Measurements from ENCODE around the gene ATOH8.
"Not testable (repeated sequence)": the region's sequence is repeated elsewhere in the genome, so short reads cannot be mapped to it uniquely, and the experiment has no call there.

The ATOH8 gene

DNA sequence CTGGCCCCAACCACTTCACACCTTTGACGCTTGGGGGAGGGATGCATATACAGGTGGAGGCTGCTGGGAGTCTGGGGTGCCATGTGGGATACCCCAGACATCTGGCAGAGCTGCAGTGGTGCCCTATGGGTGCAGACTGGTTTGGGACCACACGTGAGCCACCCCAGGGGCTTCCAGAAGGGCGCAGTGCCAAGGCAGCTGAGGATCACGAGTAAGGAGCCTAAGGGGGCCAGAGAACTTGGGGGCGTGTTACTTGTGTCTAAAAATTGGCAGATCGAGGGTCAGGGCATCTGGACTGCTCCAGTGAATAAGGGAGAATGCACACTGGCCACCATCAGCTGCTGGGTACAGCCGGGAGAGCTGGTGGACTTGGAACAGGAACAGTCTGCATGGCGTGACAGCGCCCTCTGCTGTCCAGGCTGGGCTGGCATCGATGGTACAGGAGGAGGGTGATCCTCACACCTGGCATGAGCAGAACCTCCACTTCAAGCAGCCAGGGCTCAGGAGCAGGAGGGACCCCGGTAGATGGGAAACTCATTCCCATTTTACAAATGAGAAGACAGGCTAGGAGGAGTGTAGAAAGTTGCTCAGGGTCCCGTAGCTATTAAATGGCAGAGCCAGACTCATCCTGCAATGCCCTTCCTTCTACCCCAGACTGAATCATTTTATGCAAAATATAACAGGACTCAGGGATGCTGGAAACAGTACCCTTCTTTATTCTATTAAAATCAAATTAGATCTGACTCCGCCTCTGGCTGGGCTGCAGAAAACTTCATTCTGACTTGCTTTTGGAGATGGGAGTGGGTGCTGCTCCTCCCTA lies 60.4 kb downstream of the ATOH8 start:
- peaks cover 5% of the 10 kb centered on the region for H3K4me1 ChIP-seq (ENCODE audit: control insufficient read depth, insufficient read depth, low read length)
- no peaks in the 10 kb centered on the region for H3K9me3 ChIP-seq (ENCODE audit: control insufficient read depth, insufficient read depth, low read length)

DNA sequence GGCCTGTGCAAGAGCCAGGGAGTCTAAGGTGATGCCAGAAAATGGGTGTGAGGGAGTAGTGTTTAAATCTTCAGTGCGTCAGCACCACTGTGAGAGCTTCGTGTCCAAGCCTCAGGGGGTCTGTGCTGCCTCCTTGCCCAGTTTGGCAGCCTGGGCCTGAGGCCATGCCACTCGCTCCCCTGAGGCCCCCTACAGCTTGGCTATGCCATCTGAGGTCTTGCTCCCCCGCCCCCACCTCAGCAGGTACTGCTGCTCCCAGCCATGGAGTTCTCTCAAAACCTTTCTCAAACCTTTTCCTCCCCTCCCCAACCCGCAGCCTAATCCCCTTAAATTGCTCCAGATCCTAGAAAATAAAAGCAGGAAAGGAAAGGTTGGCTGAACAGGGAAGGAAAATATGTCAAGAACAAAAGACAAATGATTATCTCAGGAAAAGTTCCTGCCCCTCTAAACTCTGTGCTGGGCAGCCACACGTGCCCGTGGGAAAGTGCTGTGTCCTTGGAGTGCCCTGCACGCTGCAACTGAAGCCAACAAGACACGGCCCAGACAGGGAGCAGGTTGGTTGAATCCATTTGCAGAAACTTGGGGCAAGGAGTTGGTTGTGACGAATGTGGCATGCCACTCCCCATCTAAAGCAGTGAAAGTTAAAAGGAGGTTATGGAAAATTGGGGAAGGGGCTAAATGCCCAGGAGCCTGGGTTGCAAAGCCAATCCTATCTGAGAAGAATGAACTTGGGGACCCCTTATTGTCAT lies 61.2 kb downstream of the ATOH8 start:
- no peak overlapping the region for H3K4me3 ChIP-seq (ENCODE audit: low read length)
- no peak for DNase-seq (ENCODE audit: low read depth, low spot score)
- no CpG with 5 or more reads among the region's 10 CpGs for WGBS (ENCODE audit: insufficient coverage, insufficient read length)
- no peaks in the 10 kb centered on the region for H3K36me3 ChIP-seq (ENCODE audit: control insufficient read depth, insufficient read depth, low read length)
- no peaks in the 10 kb centered on the region for H3K27me3 ChIP-seq (ENCODE audit: control insufficient read depth, insufficient read depth, low read length)
- H3K9me3 ChIP-seq (ENCODE audit: control insufficient read depth, insufficient read depth, low read length): no peaks in the 10 kb centered on the region
- H3K4me1 ChIP-seq (ENCODE audit: control insufficient read depth, insufficient read depth, low read length): peaks cover 5% of the 10 kb centered on the region
- no peak overlapping the region for H3K27ac ChIP-seq (ENCODE audit: low read length)

More for the DNA sequence above, 60.4 kb downstream of the ATOH8 start:
- WGBS (ENCODE audit: insufficient coverage, insufficient read length): no CpG with 5 or more reads among the region's 13 CpGs
- H3K27ac ChIP-seq (ENCODE audit: low read length): no peak overlapping the region
- no peaks in the 10 kb centered on the region for H3K27me3 ChIP-seq (ENCODE audit: control insufficient read depth, insufficient read depth, low read length)
- no peak overlapping the region for H3K4me3 ChIP-seq (ENCODE audit: low read length)
- H3K36me3 ChIP-seq (ENCODE audit: control insufficient read depth, insufficient read depth, low read length): no peaks in the 10 kb centered on the region
- DNase-seq (ENCODE audit: low read depth, low spot score): peak; percentile 92

DNA sequence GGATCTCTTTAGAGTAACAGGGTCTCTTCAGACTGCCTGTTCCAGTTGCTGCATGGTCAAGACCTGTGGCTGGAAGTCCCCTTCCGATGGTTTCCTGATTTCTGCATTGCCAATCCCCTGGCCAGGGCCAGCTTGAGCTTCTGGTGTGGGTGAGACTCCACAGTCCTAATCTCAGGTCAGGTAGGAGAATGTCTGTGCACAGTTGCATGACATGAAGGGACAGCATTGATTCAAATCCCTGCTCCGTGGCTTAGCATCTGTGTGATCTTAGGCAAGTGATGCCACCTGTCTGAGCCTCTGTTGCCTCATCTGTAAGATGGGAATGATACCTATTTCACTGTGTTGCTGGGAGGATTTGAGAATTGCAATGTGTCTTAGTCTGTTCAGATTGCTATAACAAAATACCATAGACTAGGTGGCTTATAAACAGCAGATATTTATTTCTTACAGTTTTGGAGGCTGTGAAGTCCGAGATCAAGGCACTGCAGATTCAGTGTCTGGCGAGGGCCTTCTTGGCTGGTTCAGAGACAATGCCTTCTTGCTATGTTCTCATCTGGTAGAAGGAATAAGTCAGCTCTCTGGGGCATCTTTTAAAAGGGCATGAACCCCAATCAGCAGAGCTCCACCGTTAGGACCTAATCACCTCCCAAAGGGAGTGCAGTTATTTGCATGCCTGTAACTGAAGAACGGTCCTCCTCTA lies 66.2 kb downstream of the ATOH8 start:
- Histone ChIP-seq H3K36me3 (ENCODE audit: control insufficient read depth, insufficient read depth, low read length) (no peaks in the 10 kb centered on the region), H3K27ac (ENCODE audit: low read length) (no peak overlapping the region), H3K9me3 (ENCODE audit: control insufficient read depth, insufficient read depth, low read length) (no peaks in the 10 kb centered on the region), H3K27me3 (ENCODE audit: control insufficient read depth, insufficient read depth, low read length) (no peaks in the 10 kb centered on the region), H3K4me3 (ENCODE audit: low read length) (no peak overlapping the region), H3K4me1 (ENCODE audit: control insufficient read depth, insufficient read depth, low read length) (peaks cover 3% of the 10 kb centered on the region)
- WGBS (ENCODE audit: insufficient coverage, insufficient read length): no CpG with 5 or more reads among the region's 6 CpGs
- DNase-seq (ENCODE audit: low read depth, low spot score): no peak

- H3K27me3 ChIP-seq (ENCODE audit: control insufficient read depth, insufficient read depth, low read length): no peaks in the 10 kb centered on the region
- no peak overlapping the region for H3K4me3 ChIP-seq (ENCODE audit: low read length)
- peaks cover 2% of the 10 kb centered on the region for H3K4me1 ChIP-seq (ENCODE audit: control insufficient read depth, insufficient read depth, low read length)
- WGBS (ENCODE audit: insufficient coverage, insufficient read length): no CpG with 5 or more reads among the region's 5 CpGs
- H3K27ac ChIP-seq (ENCODE audit: low read length): no peak overlapping the region
- no peaks in the 10 kb centered on the region for H3K9me3 ChIP-seq (ENCODE audit: control insufficient read depth, insufficient read depth, low read length)
- DNase-seq (ENCODE audit: low read depth, low spot score): no peak
- no peaks in the 10 kb centered on the region for H3K36me3 ChIP-seq (ENCODE audit: control insufficient read depth, insufficient read depth, low read length)
Observed at GRCh38 chr2:85822766-85823165, 69.0 kb downstream of the ATOH8 start.

DNA sequence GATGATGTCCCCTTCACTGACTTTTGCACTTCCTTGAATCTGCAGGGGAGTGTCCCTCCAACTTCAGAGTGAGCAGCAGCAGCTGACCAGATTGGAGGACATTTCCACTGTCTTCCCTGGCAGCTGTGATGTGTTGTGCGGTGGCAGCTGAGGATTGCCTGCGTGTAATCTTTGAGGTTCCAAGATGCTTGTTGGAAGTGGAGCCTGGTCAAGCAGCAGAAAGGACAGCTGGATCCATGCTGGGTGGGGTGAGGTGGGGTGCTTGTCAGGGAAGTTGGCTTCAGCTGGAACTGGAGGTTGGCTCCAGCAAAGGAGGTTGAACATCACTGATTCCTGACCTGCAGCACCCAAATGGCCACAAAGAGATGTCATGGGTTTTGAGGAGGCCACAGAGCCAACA lies 70.2 kb downstream of the ATOH8 start:
- no peaks in the 10 kb centered on the region for H3K9me3 ChIP-seq (ENCODE audit: control insufficient read depth, insufficient read depth, low read length)
- H3K36me3 ChIP-seq (ENCODE audit: control insufficient read depth, insufficient read depth, low read length): no peaks in the 10 kb centered on the region
- no peaks in the 10 kb centered on the region for H3K27me3 ChIP-seq (ENCODE audit: control insufficient read depth, insufficient read depth, low read length)
- H3K4me1 ChIP-seq (ENCODE audit: control insufficient read depth, insufficient read depth, low read length): no peaks in the 10 kb centered on the region; the same call in 1 of the 2 replicates
- WGBS (ENCODE audit: insufficient coverage, insufficient read length): no CpG with 5 or more reads among the region's 2 CpGs
- DNase-seq (ENCODE audit: low read depth, low spot score): no peak
- no peak overlapping the region for H3K4me3 ChIP-seq (ENCODE audit: low read length)
- H3K27ac ChIP-seq (ENCODE audit: low read length): no peak overlapping the region

- peak; percentile 57 for DNase-seq (ENCODE audit: low read depth, low spot score)
- Histone ChIP-seq H3K36me3 (ENCODE audit: control insufficient read depth, insufficient read depth, low read length) (no peaks in the 10 kb centered on the region), H3K27ac (ENCODE audit: low read length) (no peak overlapping the region), H3K9me3 (ENCODE audit: control insufficient read depth, insufficient read depth, low read length) (no peaks in the 10 kb centered on the region), H3K27me3 (ENCODE audit: control insufficient read depth, insufficient read depth, low read length) (no peaks in the 10 kb centered on the region), H3K4me1 (ENCODE audit: control insufficient read depth, insufficient read depth, low read length) (no peaks in the 10 kb centered on the region; the same call in 1 of the 2 replicates), H3K4me3 (ENCODE audit: low read length) (no peak overlapping the region)
- no CpG with 5 or more reads among the region's 20 CpGs for WGBS (ENCODE audit: insufficient coverage, insufficient read length)
Observed at GRCh38 chr2:85826990-85827878, 73.4 kb downstream of the ATOH8 start.

DNA sequence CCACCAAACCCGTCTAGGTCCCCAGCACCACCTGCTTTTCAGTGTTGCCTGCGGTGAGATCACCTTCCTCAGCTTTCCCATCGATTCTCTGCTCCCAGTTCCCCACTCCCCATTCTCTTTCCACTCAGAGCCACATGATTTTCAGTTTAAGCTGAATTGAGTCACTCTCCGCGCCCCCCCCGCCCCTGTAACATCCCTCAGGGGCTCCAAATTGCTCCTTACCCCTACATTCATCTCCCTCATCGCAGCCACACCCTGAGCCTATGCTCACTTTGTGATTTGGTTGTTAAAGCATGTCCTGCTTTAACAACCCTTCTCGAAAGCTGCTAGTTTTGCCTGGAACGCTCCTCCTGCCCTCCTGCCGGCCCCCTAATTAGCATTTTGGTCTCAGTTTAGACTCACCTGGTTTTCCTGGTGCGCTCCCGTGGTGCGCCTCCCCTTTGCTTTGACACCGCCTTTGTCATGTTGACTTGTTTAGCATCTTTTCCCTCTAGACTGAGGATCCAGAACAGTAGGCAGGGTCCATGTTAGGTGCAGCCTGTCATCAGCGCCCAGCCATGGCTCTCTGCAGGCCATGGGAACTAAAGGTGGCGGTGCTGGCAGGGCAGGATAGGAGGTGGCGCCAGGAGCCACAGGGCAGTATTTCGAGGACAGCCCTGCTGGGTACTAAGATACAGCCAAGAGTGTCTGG lies 74.2 kb downstream of the ATOH8 start:
- no peak for DNase-seq (ENCODE audit: low read depth, low spot score)
- no peak overlapping the region for H3K27ac ChIP-seq (ENCODE audit: low read length)
- H3K9me3 ChIP-seq (ENCODE audit: control insufficient read depth, insufficient read depth, low read length): no peaks in the 10 kb centered on the region
- WGBS (ENCODE audit: insufficient coverage, insufficient read length): no CpG with 5 or more reads among the region's 18 CpGs
- no peaks in the 10 kb centered on the region; the same call in 1 of the 2 replicates for H3K4me1 ChIP-seq (ENCODE audit: control insufficient read depth, insufficient read depth, low read length)
- H3K4me3 ChIP-seq (ENCODE audit: low read length): no peak overlapping the region
- H3K36me3 ChIP-seq (ENCODE audit: control insufficient read depth, insufficient read depth, low read length): no peaks in the 10 kb centered on the region
- H3K27me3 ChIP-seq (ENCODE audit: control insufficient read depth, insufficient read depth, low read length): no peaks in the 10 kb centered on the region

DNA sequence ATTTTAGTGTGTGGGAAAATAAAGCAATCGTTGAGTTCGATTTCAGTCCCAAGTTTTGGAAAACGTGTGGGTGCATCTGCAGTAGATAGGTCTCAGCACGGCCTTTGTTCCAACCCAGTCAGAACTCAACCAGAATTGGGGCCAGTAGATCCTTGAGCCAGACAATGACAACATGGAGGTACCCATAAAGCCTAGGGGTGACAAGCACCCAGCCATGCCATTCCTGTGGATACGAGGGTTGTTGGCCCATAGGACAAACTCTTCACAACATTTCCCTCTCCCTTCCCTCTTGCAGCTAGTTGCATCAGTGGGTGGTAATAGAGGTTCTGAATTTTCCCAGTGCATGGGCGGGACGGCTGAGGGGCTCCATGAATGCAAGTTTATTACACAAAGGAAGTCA lies 74.9 kb downstream of the ATOH8 start:
- no CpG with 5 or more reads among the region's 7 CpGs for WGBS (ENCODE audit: insufficient coverage, insufficient read length)
- Histone ChIP-seq H3K4me3 (ENCODE audit: low read length) (no peak overlapping the region), H3K4me1 (ENCODE audit: control insufficient read depth, insufficient read depth, low read length) (no peaks in the 10 kb centered on the region; the same call in 1 of the 2 replicates), H3K27ac (ENCODE audit: low read length) (no peak overlapping the region), H3K27me3 (ENCODE audit: control insufficient read depth, insufficient read depth, low read length) (no peaks in the 10 kb centered on the region), H3K9me3 (ENCODE audit: control insufficient read depth, insufficient read depth, low read length) (no peaks in the 10 kb centered on the region), H3K36me3 (ENCODE audit: control insufficient read depth, insufficient read depth, low read length) (no peaks in the 10 kb centered on the region)
- DNase-seq (ENCODE audit: low read depth, low spot score): no peak

- no CpG with 5 or more reads among the region's 4 CpGs for WGBS (ENCODE audit: insufficient coverage, insufficient read length)
- H3K9me3 ChIP-seq (ENCODE audit: control insufficient read depth, insufficient read depth, low read length); DNase-seq (ENCODE audit: low read depth, low spot score): not testable (repeated sequence)
Observed at GRCh38 chr2:85829394-85829793, 75.6 kb downstream of the ATOH8 start.

More at GRCh38 chr2:85829394-85829793, 75.6 kb downstream of the ATOH8 start:
- not testable (repeated sequence) for H3K36me3 ChIP-seq (ENCODE audit: control insufficient read depth, insufficient read depth, low read length); H3K4me3 ChIP-seq (ENCODE audit: low read length); H3K4me1 ChIP-seq (ENCODE audit: control insufficient read depth, insufficient read depth, low read length); H3K27me3 ChIP-seq (ENCODE audit: control insufficient read depth, insufficient read depth, low read length); H3K27ac ChIP-seq (ENCODE audit: low read length)

All from iPS DF 6.9 (cell line).